ENCODE results near the gene BEND7.

DNA sequence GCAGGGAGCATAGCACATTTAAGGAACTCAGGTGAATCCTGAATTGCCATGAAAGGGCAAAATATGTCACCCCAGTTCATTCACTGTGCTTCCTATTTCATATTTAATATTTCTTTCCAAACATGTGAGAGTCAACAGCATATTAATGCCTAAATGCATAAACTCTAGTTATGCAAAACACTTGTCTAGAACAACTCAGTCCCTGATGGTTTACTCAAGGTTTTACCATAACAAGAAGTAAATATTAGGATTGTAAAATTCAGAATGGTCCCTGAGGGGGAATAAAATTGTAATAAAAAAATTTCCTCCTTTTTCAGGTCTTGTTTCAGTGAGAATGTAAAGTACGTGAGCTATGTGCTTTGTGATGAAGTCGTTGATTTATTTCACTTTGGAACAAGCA, 129.1 kb downstream of the BEND7 start:
- TF ChIP-seq POLR2A (IDR thresholded peaks at IDR 0.05; ENCODE audit: extremely low read depth, insufficient read length) = no peak
- TF ChIP-seq, protein P1, sequence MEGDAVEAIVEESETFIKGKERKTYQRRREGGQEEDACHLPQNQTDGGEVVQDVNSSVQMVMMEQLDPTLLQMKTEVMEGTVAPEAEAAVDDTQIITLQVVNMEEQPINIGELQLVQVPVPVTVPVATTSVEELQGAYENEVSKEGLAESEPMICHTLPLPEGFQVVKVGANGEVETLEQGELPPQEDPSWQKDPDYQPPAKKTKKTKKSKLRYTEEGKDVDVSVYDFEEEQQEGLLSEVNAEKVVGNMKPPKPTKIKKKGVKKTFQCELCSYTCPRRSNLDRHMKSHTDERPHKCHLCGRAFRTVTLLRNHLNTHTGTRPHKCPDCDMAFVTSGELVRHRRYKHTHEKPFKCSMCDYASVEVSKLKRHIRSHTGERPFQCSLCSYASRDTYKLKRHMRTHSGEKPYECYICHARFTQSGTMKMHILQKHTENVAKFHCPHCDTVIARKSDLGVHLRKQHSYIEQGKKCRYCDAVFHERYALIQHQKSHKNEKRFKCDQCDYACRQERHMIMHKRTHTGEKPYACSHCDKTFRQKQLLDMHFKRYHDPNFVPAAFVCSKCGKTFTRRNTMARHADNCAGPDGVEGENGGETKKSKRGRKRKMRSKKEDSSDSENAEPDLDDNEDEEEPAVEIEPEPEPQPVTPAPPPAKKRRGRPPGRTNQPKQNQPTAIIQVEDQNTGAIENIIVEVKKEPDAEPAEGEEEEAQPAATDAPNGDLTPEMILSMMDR (IDR thresholded peaks at IDR 0.05; ENCODE audit: low read depth, low read length) = no peak
- TF ChIP-seq, protein P2, sequence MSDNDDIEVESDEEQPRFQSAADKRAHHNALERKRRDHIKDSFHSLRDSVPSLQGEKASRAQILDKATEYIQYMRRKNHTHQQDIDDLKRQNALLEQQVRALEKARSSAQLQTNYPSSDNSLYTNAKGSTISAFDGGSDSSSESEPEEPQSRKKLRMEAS (IDR thresholded peaks at IDR 0.05; ENCODE audit: low read depth, low read length) = no peak
- no peak for TF ChIP-seq MYC (IDR thresholded peaks at IDR 0.05; ENCODE audit: low read depth, low read length)

Measured in NB4 (cell line).